ENCODE measurements around the gene TMEM59L. TPM values are rescaled to one million over a fixed set of nuclear protein-coding genes. Genes with fewer than 3 reads are reported as not detected.

Gene TMEM59L
- total RNA-seq, 1 experiment from 2014 or later: 0.71 TPM

GRCh38 chr19:18586306-18586705 lies 26.4 kb upstream of the TMEM59L start:
- intact Hi-C loops (cut with micrococcal nuclease; ENCODE audit: unreplicated experiment): no loop called here

GRCh38 chr19:18587561-18587960 lies 25.1 kb upstream of the TMEM59L start:
- Mint-ChIP-seq H3K36me3 (ENCODE audit: insufficient read depth, unreplicated experiment) (peaks cover 20% of the 10 kb centered on the region), H3K27me3 (ENCODE audit: unreplicated experiment) (no peaks in the 10 kb centered on the region), H3K4me1 (ENCODE audit: low read depth, unreplicated experiment) (peaks cover 10% of the 10 kb centered on the region), H3K9me3 (ENCODE audit: low read depth, unreplicated experiment) (no peaks in the 10 kb centered on the region), H3K27ac (ENCODE audit: unreplicated experiment) (no peak overlapping the region), H3K4me3 (ENCODE audit: low read depth, unreplicated experiment) (no peak overlapping the region)
- no peak for TF ChIP-seq CTCF (IDR thresholded peaks at IDR 0.05; ENCODE audit: unreplicated experiment)
- no peak for DNase-seq
- intact Hi-C loops (cut with micrococcal nuclease; ENCODE audit: unreplicated experiment): no loop called here
- no TSS peak for BruUV-seq (replicated peaks)
- CTCF ChIA-PET: interaction anchor here (0.6 kb wide), 1 partner anchor 106 kb away, joined by 3 read pairs; no protein-coding TSS in a partner anchor

More at GRCh38 chr19:18586306-18586705, 26.4 kb upstream of the TMEM59L start:
- no peak for DNase-seq
- BruUV-seq (replicated peaks): no TSS peak
- CTCF ChIA-PET: interaction anchor here (1.2 to 1.3 kb wide), 2 partner anchors 15 to 261 kb away, joined by 3 read pairs; partner anchors contain the start of gene UBA52
- Mint-ChIP-seq H3K4me1 (ENCODE audit: low read depth, unreplicated experiment) (peaks cover 10% of the 10 kb centered on the region), H3K27ac (ENCODE audit: unreplicated experiment) (no peak overlapping the region), H3K4me3 (ENCODE audit: low read depth, unreplicated experiment) (no peak overlapping the region), H3K9me3 (ENCODE audit: low read depth, unreplicated experiment) (no peaks in the 10 kb centered on the region), H3K36me3 (ENCODE audit: insufficient read depth, unreplicated experiment) (peaks cover 20% of the 10 kb centered on the region), H3K27me3 (ENCODE audit: unreplicated experiment) (no peaks in the 10 kb centered on the region)
- no peak for TF ChIP-seq CTCF (IDR thresholded peaks at IDR 0.05; ENCODE audit: unreplicated experiment)

- Mint-ChIP-seq H3K4me3 (ENCODE audit: low read depth, unreplicated experiment) (peak overlapping the region; percentile 76), H3K27ac (ENCODE audit: unreplicated experiment) (no peak overlapping the region), H3K9me3 (ENCODE audit: low read depth, unreplicated experiment) (no peaks in the 10 kb centered on the region), H3K4me1 (ENCODE audit: low read depth, unreplicated experiment) (peaks cover 10% of the 10 kb centered on the region), H3K27me3 (ENCODE audit: unreplicated experiment) (no peaks in the 10 kb centered on the region), H3K36me3 (ENCODE audit: insufficient read depth, unreplicated experiment) (peaks cover 20% of the 10 kb centered on the region)
- BruUV-seq (replicated peaks): no TSS peak
- no peak for DNase-seq
- CTCF ChIA-PET: interaction anchor here (0.6 kb wide), 1 partner anchor 106 kb away, joined by 3 read pairs; no protein-coding TSS in a partner anchor
- no peak for TF ChIP-seq CTCF (IDR thresholded peaks at IDR 0.05; ENCODE audit: unreplicated experiment)
- intact Hi-C loops (cut with micrococcal nuclease; ENCODE audit: unreplicated experiment): no loop called here
These were observed 24.6 kb upstream of the TMEM59L start for GRCh38 chr19:18587962-18588610.

- Mint-ChIP-seq H3K27ac (ENCODE audit: unreplicated experiment) (no peak within 1 kb of the TSS), H3K9me3 (ENCODE audit: low read depth, unreplicated experiment) (no peaks in the 10 kb centered on the region), H3K4me3 (ENCODE audit: low read depth, unreplicated experiment) (peak within 1 kb of the TSS; percentile 76), H3K36me3 (ENCODE audit: insufficient read depth, unreplicated experiment) (peaks cover 20% of the 10 kb centered on the region), H3K27me3 (ENCODE audit: unreplicated experiment) (no peaks in the 10 kb centered on the region), H3K4me1 (ENCODE audit: low read depth, unreplicated experiment) (peaks cover 10% of the 10 kb centered on the region)
- DNase-seq: peak; percentile 79
- BruUV-seq (replicated peaks): no TSS peak
- peak; percentile 70 for TF ChIP-seq CTCF (IDR thresholded peaks at IDR 0.05; ENCODE audit: unreplicated experiment)
- CTCF ChIA-PET: interaction anchor here (0.6 to 1.3 kb wide), 4 partner anchors 9 to 68 kb away, joined by 3 to 8 read pairs (median 4); partner anchors contain the start of gene UBA52
- intact Hi-C loops (cut with micrococcal nuclease; ENCODE audit: unreplicated experiment): no loop called here
These were observed 23.9 kb upstream of the TMEM59L start, which contains the start of gene REX1BD for GRCh38 chr19:18588611-18589379. Gene REX1BD, plus strand, starts transcription at chr19:18588798. Its CDS starts 4 bp downstream, at chr19:18588802.
